HG03571 (cell line): Measurements from ENCODE around the gene P2RX3.
A peak's percentile ranks its signal among the peaks of the same experiment; 100 is the strongest.
"Not testable (repeated sequence)": the region's sequence is repeated elsewhere in the genome, so short reads cannot be mapped to it uniquely, and the experiment has no call there.

ENCODE experiments used
- ATAC-seq: cut with Tn5 transposase; IDR thresholded peaks from one replicate; pipeline ENCODE4 v1.9.1; 2021; ENCODE audit not compliant: unreplicated experiment

The P2RX3 gene

GRCh38 chr11:57324154-57324885, 13.8 kb upstream of the P2RX3 start:
- ATAC-seq = no peak

GRCh38 chr11:57324886-57325734, 13.0 kb upstream of the P2RX3 start, which contains the start of gene TNKS1BP1:
Gene TNKS1BP1 (minus strand): TSS chr11:57324952. CDS start chr11:57321885, 3,067 bp downstream.
- peak; percentile 87 for ATAC-seq

GRCh38 chr11:57325735-57326048, 12.5 kb upstream of the P2RX3 start:
- no peak for ATAC-seq

- no peak for ATAC-seq
Measured at GRCh38 chr11:57327721-57328120, 10.4 kb upstream of the P2RX3 start.

- ATAC-seq = no peak
Measured at GRCh38 chr11:57330029-57330428, 8.1 kb upstream of the P2RX3 start.

GRCh38 chr11:57331720-57332119, 6.4 kb upstream of the P2RX3 start:
- no peak for ATAC-seq

- ATAC-seq = no peak
Measured at GRCh38 chr11:57332694-57333440, 5.3 kb upstream of the P2RX3 start.

- peak; percentile 2 for ATAC-seq
Measured at GRCh38 chr11:57335023-57335342, 3.2 kb upstream of the P2RX3 start.

- peak; percentile 99 for ATAC-seq
Measured at GRCh38 chr11:57335343-57336110, 2.6 kb upstream of the P2RX3 start, which contains the start of gene SSRP1. Gene SSRP1 (minus strand): TSS chr11:57335892. CDS start chr11:57335121, 771 bp downstream.

GRCh38 chr11:57336111-57336666, 2.0 kb upstream of the P2RX3 start:
- no peak for ATAC-seq

GRCh38 chr11:57336856-57337255, 1.3 kb upstream of the P2RX3 start:
- not testable (repeated sequence) for ATAC-seq

- ATAC-seq = no peak
Measured at GRCh38 chr11:57339328-57339727, 1.2 kb downstream of the P2RX3 start.

- ATAC-seq = no peak
Measured at GRCh38 chr11:57340039-57340615, 2.0 kb downstream of the P2RX3 start.

- no peak for ATAC-seq
Measured at GRCh38 chr11:57341250-57341808, 3.2 kb downstream of the P2RX3 start.

- ATAC-seq = no peak
Measured at GRCh38 chr11:57342702-57343101, 4.5 kb downstream of the P2RX3 start.

- no peak for ATAC-seq
Measured at GRCh38 chr11:57343825-57344224, 5.7 kb downstream of the P2RX3 start.

- ATAC-seq = no peak
Measured at GRCh38 chr11:57344826-57345225, 6.7 kb downstream of the P2RX3 start.

GRCh38 chr11:57345555-57346211, 7.5 kb downstream of the P2RX3 start:
- no peak for ATAC-seq

- no peak for ATAC-seq
Measured at GRCh38 chr11:57347336-57347735, 9.2 kb downstream of the P2RX3 start.
